ENCODE results near the gene USF2. TPM values are rescaled to one million over a fixed set of nuclear protein-coding genes. Genes with fewer than 3 reads are reported as not detected.

The USF2 gene
- total RNA-seq, 1 experiment from 2014 or later, result 121 TPM

DNA sequence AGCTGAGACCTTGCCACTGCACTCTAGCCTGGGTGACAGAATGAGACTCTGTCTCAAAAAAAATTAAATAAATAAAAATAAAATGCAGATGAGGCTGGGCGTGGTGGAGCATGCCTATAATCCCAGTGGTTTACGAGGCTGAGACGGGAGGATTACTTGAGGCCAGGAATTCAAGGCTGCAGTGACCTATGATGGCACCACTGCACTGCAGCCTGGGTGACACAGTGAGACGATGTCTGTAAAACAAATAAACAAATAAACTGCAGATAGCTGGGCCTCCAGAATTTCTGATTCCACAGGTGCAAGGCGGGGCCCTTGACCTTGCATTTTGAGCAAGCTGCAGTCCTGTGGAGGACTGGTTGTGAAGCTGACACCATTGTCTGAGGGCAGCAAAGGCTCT lies 20.1 kb downstream of the USF2 start:
- Histone ChIP-seq H3K4me3 (ENCODE audit: low read depth in 2 of 2, low read length in 2 of 2) (no peak overlapping the region), H3K4me1 (ENCODE audit: control insufficient read depth, insufficient read depth, low read length) (no peaks in the 10 kb centered on the region), H3K36me3 (ENCODE audit: control insufficient read depth, insufficient read depth, low read length) (no peaks in the 10 kb centered on the region), H3K27ac (ENCODE audit: low read length) (no peak overlapping the region), H3K27me3 (ENCODE audit: control insufficient read depth, insufficient read depth, low read length) (no peaks in the 10 kb centered on the region; the same call in 1 of the 2 replicates), H3K9me3 (ENCODE audit: control insufficient read depth, insufficient read depth, low read depth, low read length) (no peaks in the 10 kb centered on the region)
- no peak for TF ChIP-seq SIN3A (IDR thresholded peaks at IDR 0.05; ENCODE audit: borderline replicate concordance, insufficient read depth, low read depth, low read length)
- no peak for TF ChIP-seq POLR2AphosphoS5 (IDR thresholded peaks at IDR 0.05; ENCODE audit: low read depth, low read length)
- no peak for TF ChIP-seq TCF7L2 (IDR thresholded peaks at IDR 0.05; ENCODE audit: low read depth, low read length)
- TF ChIP-seq, protein P1, sequence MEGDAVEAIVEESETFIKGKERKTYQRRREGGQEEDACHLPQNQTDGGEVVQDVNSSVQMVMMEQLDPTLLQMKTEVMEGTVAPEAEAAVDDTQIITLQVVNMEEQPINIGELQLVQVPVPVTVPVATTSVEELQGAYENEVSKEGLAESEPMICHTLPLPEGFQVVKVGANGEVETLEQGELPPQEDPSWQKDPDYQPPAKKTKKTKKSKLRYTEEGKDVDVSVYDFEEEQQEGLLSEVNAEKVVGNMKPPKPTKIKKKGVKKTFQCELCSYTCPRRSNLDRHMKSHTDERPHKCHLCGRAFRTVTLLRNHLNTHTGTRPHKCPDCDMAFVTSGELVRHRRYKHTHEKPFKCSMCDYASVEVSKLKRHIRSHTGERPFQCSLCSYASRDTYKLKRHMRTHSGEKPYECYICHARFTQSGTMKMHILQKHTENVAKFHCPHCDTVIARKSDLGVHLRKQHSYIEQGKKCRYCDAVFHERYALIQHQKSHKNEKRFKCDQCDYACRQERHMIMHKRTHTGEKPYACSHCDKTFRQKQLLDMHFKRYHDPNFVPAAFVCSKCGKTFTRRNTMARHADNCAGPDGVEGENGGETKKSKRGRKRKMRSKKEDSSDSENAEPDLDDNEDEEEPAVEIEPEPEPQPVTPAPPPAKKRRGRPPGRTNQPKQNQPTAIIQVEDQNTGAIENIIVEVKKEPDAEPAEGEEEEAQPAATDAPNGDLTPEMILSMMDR (IDR thresholded peaks at IDR 0.05), result no peak
- TF ChIP-seq, protein P2, sequence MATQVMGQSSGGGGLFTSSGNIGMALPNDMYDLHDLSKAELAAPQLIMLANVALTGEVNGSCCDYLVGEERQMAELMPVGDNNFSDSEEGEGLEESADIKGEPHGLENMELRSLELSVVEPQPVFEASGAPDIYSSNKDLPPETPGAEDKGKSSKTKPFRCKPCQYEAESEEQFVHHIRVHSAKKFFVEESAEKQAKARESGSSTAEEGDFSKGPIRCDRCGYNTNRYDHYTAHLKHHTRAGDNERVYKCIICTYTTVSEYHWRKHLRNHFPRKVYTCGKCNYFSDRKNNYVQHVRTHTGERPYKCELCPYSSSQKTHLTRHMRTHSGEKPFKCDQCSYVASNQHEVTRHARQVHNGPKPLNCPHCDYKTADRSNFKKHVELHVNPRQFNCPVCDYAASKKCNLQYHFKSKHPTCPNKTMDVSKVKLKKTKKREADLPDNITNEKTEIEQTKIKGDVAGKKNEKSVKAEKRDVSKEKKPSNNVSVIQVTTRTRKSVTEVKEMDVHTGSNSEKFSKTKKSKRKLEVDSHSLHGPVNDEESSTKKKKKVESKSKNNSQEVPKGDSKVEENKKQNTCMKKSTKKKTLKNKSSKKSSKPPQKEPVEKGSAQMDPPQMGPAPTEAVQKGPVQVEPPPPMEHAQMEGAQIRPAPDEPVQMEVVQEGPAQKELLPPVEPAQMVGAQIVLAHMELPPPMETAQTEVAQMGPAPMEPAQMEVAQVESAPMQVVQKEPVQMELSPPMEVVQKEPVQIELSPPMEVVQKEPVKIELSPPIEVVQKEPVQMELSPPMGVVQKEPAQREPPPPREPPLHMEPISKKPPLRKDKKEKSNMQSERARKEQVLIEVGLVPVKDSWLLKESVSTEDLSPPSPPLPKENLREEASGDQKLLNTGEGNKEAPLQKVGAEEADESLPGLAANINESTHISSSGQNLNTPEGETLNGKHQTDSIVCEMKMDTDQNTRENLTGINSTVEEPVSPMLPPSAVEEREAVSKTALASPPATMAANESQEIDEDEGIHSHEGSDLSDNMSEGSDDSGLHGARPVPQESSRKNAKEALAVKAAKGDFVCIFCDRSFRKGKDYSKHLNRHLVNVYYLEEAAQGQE (IDR thresholded peaks at IDR 0.05; ENCODE audit: insufficient read depth in 1 of 2, low read depth in 2 of 2, low read length in 1 of 2), result no peak
- intact Hi-C loops (cut with micrococcal nuclease; ENCODE audit: unreplicated experiment) (no loop called here), in situ Hi-C loops (cut with HindIII; ENCODE audit: low pct_unique_long_range_greater_than_20kb, low sequenced_read_pairs) (no loop called here)
- no TSS peak for BruUV-seq (replicated peaks)
- CTCF ChIA-PET, result interaction anchor here (0.5 to 0.7 kb wide), 3 partner anchors 8 to 267 kb away, joined by 3 to 8 read pairs (median 7); no protein-coding TSS in a partner anchor
- POLR2A ChIA-PET, result interaction anchor here (1.1 kb wide), 1 partner anchor 11 kb away, joined by 4 read pairs; no protein-coding TSS in a partner anchor
- no peak for DNase-seq (ENCODE audit: low read depth, low spot score)
- ATAC-seq, result no peak

DNA sequence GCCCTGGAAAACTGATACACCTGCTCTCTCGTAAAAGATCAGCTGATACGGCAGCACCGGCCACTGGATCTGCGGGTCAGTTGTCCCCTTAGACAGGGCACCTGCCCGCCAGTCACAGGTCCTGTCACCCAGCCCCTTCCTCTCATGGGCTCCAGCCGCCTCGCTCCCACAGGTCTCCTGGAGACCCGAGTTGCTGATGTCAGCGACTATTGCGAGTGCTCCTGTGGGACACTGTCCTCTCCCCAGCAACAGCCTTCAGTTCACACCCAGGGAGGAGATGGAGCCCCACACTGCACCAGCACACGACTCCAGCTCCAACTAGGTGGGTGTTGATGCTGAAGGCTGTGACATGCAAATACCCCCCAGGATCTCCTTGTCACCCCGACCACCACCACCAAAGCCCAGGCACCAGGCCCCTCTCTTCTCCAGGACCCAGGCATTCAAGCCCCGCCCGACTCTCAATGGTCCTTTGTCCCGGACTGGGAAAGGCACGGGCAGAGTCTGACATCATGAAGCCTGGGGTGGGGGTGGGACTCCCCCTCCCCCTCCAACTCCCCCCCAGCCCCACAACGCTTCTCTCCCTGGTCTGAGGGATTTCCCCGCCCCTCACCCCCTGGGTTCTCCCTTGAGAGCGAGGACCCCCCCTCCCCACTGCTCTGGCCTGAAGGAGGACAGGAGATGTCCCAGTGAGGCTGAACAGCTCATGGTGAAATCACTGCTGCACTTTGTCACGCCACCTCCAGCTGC lies 21.8 kb downstream of the USF2 start:
- no peak overlapping the region for H3K4me3 ChIP-seq (ENCODE audit: low read depth in 2 of 2, low read length in 2 of 2)
- TF ChIP-seq, protein P2 (IDR thresholded peaks at IDR 0.05; ENCODE audit: insufficient read depth in 1 of 2, low read depth in 2 of 2, low read length in 1 of 2), result no peak
- TF ChIP-seq, protein P1 (IDR thresholded peaks at IDR 0.05), result no peak
- no peak for TF ChIP-seq POLR2AphosphoS5 (IDR thresholded peaks at IDR 0.05; ENCODE audit: low read depth, low read length)
- no peak for TF ChIP-seq TCF7L2 (IDR thresholded peaks at IDR 0.05; ENCODE audit: low read depth, low read length)
- TF ChIP-seq SIN3A (IDR thresholded peaks at IDR 0.05; ENCODE audit: borderline replicate concordance, insufficient read depth, low read depth, low read length), result no peak
- no peak overlapping the region for H3K27ac ChIP-seq (ENCODE audit: low read length)
- H3K4me1 ChIP-seq (ENCODE audit: control insufficient read depth, insufficient read depth, low read length), result no peaks in the 10 kb centered on the region
- H3K36me3 ChIP-seq (ENCODE audit: control insufficient read depth, insufficient read depth, low read length), result no peaks in the 10 kb centered on the region
- ChIA-PET CTCF (no interaction called here), POLR2A (no interaction called here)
- in situ Hi-C loops (cut with HindIII; ENCODE audit: low pct_unique_long_range_greater_than_20kb, low sequenced_read_pairs), result no loop called here
- no peaks in the 10 kb centered on the region for H3K9me3 ChIP-seq (ENCODE audit: control insufficient read depth, insufficient read depth, low read depth, low read length)
- DNase-seq (ENCODE audit: low read depth, low spot score) (no peak), ATAC-seq (0 out of 2 replicates have a peak, but pooled peaks have one; percentile 17)
- no peaks in the 10 kb centered on the region; the same call in 1 of the 2 replicates for H3K27me3 ChIP-seq (ENCODE audit: control insufficient read depth, insufficient read depth, low read length)
- BruUV-seq (replicated peaks), result no TSS peak
- intact Hi-C loops (cut with micrococcal nuclease; ENCODE audit: unreplicated experiment), result no loop called here

All from Panc1 (cell line).